Stimulated activated CD4-positive, alpha-beta T cell treated with anti-CD3 and anti-CD28 coated beads, Interleukin-4, amount 100 ng/mL, for 1 hour (primary cell): ENCODE results near the gene GABRA4.
A peak's percentile ranks its signal among the peaks of the same experiment; 100 is the strongest.

Experiments
- DNase-seq: peaks from one replicate; pipeline ENCODE4 v3.0.0-alpha.2; 2020

The GABRA4 gene

DNA sequence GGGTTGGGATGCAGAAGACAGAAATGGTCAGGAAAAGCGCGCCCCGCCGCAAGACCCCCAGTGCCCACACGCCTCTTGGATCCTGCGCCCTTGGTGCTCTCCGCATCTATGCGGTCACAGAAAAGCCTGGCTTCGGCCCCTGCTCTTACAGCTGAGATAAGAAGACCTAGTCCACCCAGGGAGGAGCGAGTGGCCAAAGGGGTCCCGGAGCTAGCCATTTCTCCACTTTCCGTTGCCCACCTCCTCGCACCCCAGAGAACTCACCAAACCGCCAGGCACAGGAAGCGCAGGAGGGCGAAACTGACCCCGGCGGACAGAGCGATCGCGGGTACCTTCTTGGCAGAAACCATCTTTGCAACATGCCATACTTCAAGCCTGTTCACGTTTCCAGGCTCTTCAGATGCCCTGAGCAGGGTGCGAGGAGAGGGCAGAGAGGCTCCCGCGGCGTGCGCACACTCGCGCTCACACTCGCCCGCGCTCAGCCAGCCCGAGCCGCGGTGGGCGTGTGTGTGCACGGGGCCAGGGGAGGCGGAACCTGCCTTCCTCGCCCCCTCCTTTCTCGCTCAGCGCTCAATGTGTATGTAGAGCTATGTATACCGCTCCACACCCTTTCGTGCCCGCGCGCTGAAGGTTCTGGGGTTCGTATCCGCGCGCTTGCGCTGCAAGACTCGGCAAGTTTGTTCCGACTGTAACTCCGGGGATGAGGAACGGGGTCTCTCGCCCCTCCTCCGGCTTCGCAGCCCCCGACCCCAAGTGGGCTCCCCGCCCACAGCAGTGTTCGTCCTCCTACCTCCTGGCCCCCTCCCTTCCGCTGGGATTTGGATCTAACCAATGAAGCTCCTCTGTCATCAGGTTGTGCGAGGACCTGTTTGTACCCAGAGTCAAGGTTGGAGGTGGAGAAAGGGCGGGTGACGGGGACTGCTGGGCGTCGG lies at the start of gene GABRA4:
Gene GABRA4, minus strand, starts transcription at position 507 of the 932 bp plus-strand sequence. Its CDS starts 157 bp downstream, at position 350.
- no peak for DNase-seq

- DNase-seq = no peak
Observed at GRCh38 chr4:47040828-47041227, 47.4 kb upstream of the GABRA4 start.

GRCh38 chr4:47038263-47038662 lies 44.9 kb upstream of the GABRA4 start:
- DNase-seq = no peak

DNA sequence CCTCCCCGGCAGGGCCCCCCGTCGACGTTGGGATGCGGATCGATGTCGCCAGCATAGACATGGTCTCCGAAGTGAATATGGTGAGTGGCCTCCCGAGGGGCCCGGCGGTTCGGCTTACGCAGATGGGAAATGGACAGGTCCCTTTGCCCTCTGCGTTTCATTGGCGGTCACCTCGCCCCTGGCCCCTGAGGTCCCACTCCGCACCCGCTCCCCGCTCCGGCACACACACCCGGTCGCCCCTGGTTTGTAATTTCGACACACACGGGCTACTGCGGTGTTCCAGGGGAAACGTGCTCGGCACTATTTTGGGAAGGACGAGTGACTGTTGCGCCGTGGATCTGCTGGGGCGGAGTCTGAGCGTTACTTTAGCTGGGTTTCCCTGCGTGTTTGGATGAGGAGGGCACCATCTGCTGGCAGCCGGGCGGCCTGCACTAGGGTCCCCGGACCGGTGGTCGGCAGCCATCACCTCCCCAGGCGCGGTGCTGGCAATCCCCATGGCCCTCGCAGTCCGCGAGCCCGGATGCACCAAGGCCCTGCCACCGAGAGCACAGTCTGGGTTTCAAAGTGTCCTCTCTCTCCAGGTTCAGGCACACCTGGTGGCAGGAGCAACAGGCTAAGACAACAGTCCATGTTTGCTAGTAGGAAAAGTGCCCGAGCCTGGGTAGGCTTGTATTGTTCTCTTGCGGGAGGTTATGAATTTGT lies 39.2 kb upstream of the GABRA4 start:
- peak; percentile 35 for DNase-seq

DNA sequence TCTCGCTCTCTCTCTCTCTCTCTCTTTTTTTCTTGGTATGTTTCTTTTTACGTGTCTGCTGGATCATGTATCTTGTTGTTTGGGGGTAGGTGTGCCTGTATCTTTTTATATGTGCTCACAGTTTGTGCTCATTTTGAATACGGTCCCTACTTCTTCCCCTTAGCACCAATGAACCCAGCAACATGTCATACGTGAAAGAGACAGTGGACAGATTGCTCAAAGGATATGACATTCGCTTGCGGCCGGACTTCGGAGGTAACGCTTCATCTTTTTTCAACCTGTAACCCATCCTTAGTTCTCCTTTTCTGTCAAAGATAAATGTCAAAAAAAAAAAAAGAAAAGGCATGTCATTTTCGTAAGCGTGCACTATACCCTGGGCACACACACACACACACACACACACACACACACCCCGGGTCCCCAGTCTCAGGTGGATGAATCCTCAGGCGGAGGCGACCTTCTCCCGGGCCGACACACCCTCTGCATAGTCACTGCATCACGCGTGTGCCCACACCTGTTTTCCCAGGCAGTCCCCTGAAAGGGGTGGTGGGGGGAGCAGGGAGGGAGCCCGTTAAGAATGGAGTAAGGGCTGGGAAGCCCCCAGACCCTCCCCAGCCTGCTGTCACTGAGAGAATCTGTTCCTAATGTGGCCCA lies 38.5 kb upstream of the GABRA4 start:
- DNase-seq = no peak

DNA sequence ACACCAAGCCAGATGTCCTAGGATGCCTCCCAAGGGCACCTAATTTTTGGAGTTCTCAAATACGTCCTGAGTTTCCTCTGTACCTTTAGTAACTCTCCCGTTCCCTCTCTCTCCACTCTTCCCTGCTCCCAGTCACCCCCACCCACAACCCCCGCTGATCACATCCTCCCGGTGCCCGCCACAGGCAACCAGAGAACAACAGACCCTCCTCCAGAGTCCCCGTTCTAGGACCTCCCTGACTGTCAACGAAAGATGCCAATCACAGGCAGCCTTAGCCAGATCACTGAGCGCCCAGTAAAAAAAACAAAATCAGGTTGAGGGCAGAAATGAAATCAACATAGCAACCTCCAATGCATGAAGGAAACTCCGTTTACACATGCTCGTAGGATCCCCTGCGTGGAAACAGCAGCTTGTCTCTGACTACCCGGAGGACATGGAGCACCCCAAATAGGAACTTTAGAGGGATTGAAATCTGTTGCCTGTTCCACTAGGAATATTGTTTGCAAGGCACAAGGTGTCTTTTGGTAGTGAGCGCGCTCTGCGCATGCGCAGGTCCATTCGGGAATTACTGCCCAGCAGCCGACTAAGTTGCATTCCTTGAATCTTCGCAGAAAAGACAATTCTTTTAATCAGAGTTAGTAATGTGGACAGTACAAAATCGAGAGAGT lies 37.8 kb upstream of the GABRA4 start, which contains the start of gene GABRB1:
Gene GABRB1, plus strand, starts transcription at position 557 of the 668 bp plus-strand sequence.
- peak; percentile 10 for DNase-seq

DNA sequence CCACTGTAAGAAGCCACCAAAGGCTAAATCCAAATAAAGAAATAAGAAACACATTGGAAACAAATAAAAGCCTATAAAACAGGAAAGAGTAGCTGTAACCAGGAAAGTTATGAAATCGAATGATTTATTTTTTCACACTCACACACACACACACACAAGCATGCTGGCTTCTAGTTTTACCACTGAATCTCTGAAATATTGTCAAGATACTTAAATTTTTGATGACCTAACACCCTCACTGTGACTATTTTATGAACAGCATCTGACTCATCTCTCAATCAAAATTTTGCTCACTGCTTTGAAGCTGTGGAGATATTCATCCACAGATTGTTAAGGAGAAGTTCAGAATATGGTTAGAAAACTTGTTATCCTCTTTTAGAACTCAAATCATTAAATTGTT lies 24.1 kb upstream of the GABRA4 start:
- DNase-seq = no peak

- DNase-seq = no peak
Observed at GRCh38 chr4:47017081-47017480, 23.7 kb upstream of the GABRA4 start.

DNA sequence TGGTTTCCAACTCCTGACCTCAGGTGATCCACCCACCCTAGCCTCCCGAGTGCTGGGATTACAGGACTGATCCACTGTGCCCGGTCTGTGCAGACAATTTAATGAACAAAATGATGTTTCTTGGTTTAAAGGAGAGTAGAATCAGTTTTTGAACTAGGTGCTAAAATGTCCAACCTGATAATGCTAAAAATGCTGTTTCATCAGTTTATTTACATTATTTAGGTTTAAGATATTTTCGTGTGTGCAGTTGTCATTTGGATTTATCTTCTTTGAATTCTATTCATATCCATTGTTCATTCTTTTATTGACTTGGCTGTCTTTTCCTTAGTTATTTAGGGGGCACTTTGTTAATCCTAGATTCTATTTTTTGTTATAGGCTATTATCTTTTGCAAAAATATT lies 20.0 kb upstream of the GABRA4 start:
- DNase-seq = no peak

GRCh38 chr4:47012676-47013075 lies 19.3 kb upstream of the GABRA4 start:
- no peak for DNase-seq

DNA sequence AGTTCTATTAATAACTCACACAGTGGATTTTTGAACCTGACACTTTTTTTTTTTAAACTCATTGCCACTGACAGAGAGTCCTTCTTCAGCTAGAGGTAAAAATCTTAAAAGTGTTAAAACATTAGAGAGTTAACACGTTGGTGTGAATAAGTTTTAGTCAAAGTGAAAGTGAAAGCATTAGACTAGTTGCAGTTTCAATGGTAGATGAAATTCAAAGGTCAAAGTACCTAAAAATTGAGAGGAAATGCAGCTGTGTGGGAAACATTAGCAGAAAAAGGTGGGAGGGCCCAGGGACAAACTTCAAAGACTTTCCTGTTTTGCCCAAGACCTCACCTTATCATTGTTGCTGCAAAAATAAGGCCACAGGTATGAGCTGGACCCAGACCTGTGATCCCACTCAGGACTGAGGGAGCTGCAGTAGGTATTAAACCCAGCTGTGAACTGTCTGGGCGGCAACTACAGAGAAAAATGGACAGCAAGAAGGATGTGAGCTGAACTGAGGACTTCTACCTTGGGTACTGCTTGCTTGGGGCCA lies 17.6 kb upstream of the GABRA4 start:
- DNase-seq = no peak

DNA sequence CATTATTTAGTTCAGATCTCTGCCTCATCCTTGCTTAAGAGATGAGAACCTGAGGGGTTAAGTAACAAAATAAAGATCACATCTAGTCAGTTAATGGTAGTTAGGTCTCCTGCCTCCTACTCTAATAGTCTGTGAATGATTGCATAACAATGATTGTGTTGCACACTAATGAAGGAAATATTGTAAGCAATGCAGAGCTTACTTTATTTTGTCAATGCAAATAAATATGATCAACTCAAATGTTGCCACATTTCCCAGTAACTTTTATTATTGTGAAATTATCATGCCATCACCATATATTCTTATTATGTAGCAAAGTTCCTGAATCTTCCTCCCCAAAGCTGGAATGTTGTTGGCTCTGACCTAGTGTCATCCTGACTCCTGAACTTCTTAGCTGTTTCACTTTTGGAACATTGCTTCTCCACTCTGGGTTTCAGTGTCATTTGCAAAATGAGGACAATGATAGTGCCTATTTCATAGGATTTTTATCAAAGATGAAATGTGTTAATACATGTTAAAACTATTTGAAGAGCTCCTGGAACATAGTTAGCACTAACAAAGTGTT lies 17.0 kb upstream of the GABRA4 start:
- DNase-seq = no peak

GRCh38 chr4:47002580-47002979 lies 9.2 kb upstream of the GABRA4 start:
- DNase-seq = no peak

GRCh38 chr4:47000406-47000805 lies 7.0 kb upstream of the GABRA4 start:
- DNase-seq = no peak

DNA sequence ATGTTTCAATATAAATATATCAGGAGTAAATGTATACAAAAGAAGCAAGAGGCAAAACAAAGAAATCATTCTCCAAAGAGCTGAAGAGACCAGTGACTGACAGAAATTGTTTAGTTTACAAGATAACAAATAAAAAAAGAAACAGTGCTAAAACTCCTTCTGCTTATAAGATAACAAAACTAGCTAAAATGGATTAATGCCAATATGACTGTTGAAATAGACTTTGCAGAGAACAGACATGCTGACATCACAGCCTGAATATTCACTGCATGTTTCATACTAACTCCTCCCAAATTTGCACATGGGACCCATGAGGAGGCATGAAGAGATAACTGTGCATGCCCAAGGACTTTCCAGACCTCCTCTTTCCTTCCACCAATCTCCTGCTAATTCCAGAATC lies 6.2 kb upstream of the GABRA4 start:
- no peak for DNase-seq

- DNase-seq = no peak
Observed at GRCh38 chr4:46994007-46994405, 625 bp upstream of the GABRA4 start.

GRCh38 chr4:46992338-46992737 lies 1.0 kb downstream of the GABRA4 start:
- DNase-seq = no peak

DNA sequence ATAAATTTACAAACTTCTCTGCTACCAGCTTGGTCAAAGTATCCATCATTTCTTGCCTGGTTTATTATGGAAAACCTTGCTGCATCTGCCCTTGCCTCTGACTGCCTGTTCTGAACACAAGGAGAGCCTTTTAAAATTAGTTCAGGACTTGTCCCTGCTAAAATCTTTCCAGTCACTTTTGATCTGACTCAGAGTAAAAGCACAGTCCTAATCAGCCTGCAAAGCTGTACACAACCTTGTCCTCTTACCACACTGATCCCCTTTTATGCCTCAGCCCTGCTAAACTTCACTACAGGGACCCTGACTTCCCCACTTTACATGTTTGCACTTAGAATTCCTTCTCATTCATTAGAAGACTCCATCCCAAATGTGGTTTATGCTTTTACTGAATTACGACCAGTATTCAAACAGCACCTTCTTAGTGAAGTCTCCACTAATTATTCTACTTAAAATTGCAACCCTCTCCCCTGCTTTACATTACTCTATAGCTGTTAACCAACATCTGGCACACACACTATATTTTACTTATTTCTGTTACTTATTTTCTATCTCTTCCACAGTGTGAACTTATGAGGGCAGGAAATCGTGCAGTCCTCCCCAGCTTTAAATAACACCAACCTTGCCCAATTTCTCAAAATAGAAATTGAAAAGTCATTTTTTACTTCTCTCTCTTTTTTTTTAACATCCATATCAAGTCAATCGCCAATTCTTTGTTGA lies 6.3 kb downstream of the GABRA4 start:
- DNase-seq = no peak

GRCh38 chr4:46984781-46985180 lies 8.6 kb downstream of the GABRA4 start:
- DNase-seq = no peak

GRCh38 chr4:46980851-46981250 lies 12.5 kb downstream of the GABRA4 start:
- DNase-seq = no peak

DNA sequence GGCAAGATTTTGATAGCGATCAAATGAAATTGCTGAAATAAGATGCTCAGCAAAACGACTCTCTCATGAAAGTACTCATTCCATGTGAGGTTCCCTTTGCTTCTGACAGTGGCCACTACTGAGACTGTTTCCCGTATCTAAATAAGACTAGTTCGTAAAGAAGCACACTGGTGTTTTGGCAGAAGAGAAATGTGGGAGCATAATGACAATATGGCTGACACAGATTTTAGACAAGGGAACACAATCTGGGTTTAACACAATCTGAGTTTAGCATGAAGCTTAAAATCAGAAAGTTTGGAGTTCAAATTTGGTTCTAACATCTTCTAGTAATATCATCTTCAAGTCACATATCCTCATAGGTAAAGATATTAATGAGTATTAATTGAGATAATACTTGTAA lies 13.7 kb downstream of the GABRA4 start:
- no peak for DNase-seq

DNA sequence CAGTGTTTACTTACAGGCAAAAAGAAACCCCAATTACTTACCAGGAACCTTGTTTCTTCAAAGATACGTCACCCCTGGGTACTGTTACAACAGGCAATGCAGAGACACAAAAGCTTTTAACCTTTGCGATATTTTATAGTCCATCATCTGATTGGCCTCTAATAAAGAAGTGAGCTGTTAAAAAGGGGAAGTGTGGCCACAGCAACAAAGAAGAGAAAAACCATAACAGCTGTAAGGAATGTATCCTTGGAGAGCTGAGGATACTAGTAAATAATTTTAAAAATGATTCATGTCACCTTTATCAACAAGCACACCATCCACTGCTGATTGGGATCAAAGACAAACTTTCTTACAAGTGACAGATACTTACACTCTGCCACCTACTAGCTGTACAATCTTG lies 14.1 kb downstream of the GABRA4 start:
- DNase-seq = no peak
